HCT116 (cell line): Measurements from ENCODE around the gene CSTF2. TPM values are rescaled to one million over a fixed set of nuclear protein-coding genes. Genes with fewer than 3 reads are reported as not detected.

ENCODE experiments used
- ATAC-seq: fragments of 200-7000 bp; cut with Tn5 transposase; 2 replicates; pipeline ENCODE4 v1.9.1; 2020; ENCODE audit warnings: mild to moderate bottlenecking, moderate library complexity
- BruUV-seq: library from RNA; stranded (reverse); fragments of 400-500 nt; replicated peaks from 2 replicates; lab custom pipeline; 2021; lab: Mats Ljungman, UMichigan
- CTCF ChIA-PET: fragments of 300-600 bp; sonication (Branson Sonifier 250); formaldehyde crosslinking; loops from one replicate; lab custom pipeline; 2021; ENCODE audit warnings: antibody characterized with exemption; lab: Charles Lee
- POLR2A ChIA-PET: fragments of 300-600, 350-600 bp; sonication (Branson Sonifier 250); formaldehyde crosslinking; loops from one replicate; lab custom pipeline; 2021; ENCODE audit warnings: antibody characterized with exemption; lab: Charles Lee
- RAD21 ChIA-PET, 2 experiments: fragments of 300-600 bp; sonication (Branson Sonifier 250); formaldehyde crosslinking; loops; one replicate each; lab custom pipeline; 2023; ENCODE audit warnings: low total read pairs in 2 of 2; ENCODE audit not compliant: uncharacterized antibody in 2 of 2, unreplicated experiment in 2 of 2, low non-redundant PET in 1 of 2; lab: Charles Lee
- DNase-seq: peaks from one replicate; pipeline ENCODE4 v3.0.0-alpha.2; 2010; ENCODE audit warnings: low read depth, low spot score
- H2AFZ ChIP-seq: fragments of 200-600 bp; shearing (Covaris generic), sonication (generic); 2 replicates; pipeline ENCODE4 v1.6.1; 2017; ENCODE audit warnings: low read depth, mixed run types, mixed read lengths, antibody characterized with exemption, low read length; ENCODE audit not compliant: poor library complexity, severe bottlenecking
- H3K27ac ChIP-seq: 2 replicates; pipeline ENCODE4 v1.5.1; 2012; ENCODE audit warnings: low read depth, low read length
- H3K27me3 ChIP-seq: fragments of 200-600 bp; sonication (generic); 2 replicates; pipeline ENCODE4 v1.6.1; 2016; ENCODE audit warnings: mixed run types, low read length, mixed read lengths; ENCODE audit not compliant: insufficient read depth
- H3K36me3 ChIP-seq, 2 experiments: fragments of 200-500 bp in 1 of 2; fragments of 200-600 bp in 1 of 2; sonication (Bioruptor generic) in 1 of 2; sonication (generic) in 1 of 2; 2 replicates each; pipeline versions ENCODE4 v1.5.1 to v1.6.1; 2014 to 2016; ENCODE audit warnings: low read length in 2 of 2, inconsistent platforms in 1 of 2, mixed read lengths in 1 of 2, mixed run types in 1 of 2; ENCODE audit not compliant: insufficient read depth in 2 of 2, control insufficient read depth in 1 of 2
- H3K4me1 ChIP-seq, 2 experiments: fragments of 200-600 bp in 1 of 2; sonication (generic) in 1 of 2; 2 replicates each; pipeline versions ENCODE4 v1.5.1 to v1.6.1; 2012 to 2017; ENCODE audit warnings: low read length in 2 of 2, inconsistent platforms in 1 of 2, mild to moderate bottlenecking in 1 of 2, mixed read lengths in 1 of 2, mixed run types in 1 of 2, moderate library complexity in 1 of 2; ENCODE audit not compliant: insufficient read depth in 2 of 2, control insufficient read depth in 1 of 2
- H3K4me2 ChIP-seq: fragments of 200-600 bp; sonication (generic); 2 replicates; pipeline ENCODE4 v1.6.1; 2017; ENCODE audit warnings: mixed run types, low read length, mixed read lengths
- H3K4me3 ChIP-seq, 2 experiments: fragments of 200-600 bp in 1 of 2; sonication (generic) in 1 of 2; replicated peaks in 1 of 2; 2 replicates each; pipeline ENCODE4 v1.5.1; 2011 to 2016; ENCODE audit warnings: low read length in 2 of 2, control low read depth in 1 of 2, low read depth in 1 of 2, mild to moderate bottlenecking in 1 of 2, mixed read lengths in 1 of 2, mixed run types in 1 of 2
- H3K79me2 ChIP-seq: fragments of 200-600 bp; sonication (generic); 2 replicates; pipeline ENCODE4 v1.6.1; 2017; ENCODE audit warnings: mild to moderate bottlenecking, mixed run types, low read length, moderate library complexity, mixed read lengths; ENCODE audit not compliant: insufficient read depth
- H3K9ac ChIP-seq: fragments of 200-600 bp; sonication (generic); 2 replicates; pipeline ENCODE4 v1.6.1; 2016; ENCODE audit warnings: low read length, mixed read lengths
- H3K9me2 ChIP-seq: fragments of 200-600 bp; sonication (generic), shearing (Covaris generic); 2 replicates; pipeline ENCODE4 v1.6.1; 2017; ENCODE audit warnings: mixed run types, mild to moderate bottlenecking, moderate library complexity; ENCODE audit not compliant: insufficient read depth
- H3K9me3 ChIP-seq, 2 experiments: fragments of 200-500 bp in 1 of 2; fragments of 200-600 bp in 1 of 2; sonication (Bioruptor generic) in 1 of 2; sonication (generic) in 1 of 2; 2 replicates each; pipeline ENCODE4 v1.6.1; 2014 to 2017; ENCODE audit warnings: low read length in 2 of 2, mixed read lengths in 2 of 2, inconsistent platforms in 1 of 2, low read depth in 1 of 2, mild to moderate bottlenecking in 1 of 2, mixed run types in 1 of 2, moderate library complexity in 1 of 2; ENCODE audit not compliant: control insufficient read depth in 1 of 2, insufficient read depth in 1 of 2
- H4K20me1 ChIP-seq: fragments of 200-600 bp; sonication (generic), shearing (Covaris generic); 2 replicates; pipeline ENCODE4 v1.6.1; 2017; ENCODE audit warnings: mixed run types, mild to moderate bottlenecking, moderate library complexity; ENCODE audit not compliant: insufficient read depth
- ATF3 ChIP-seq: IDR thresholded peaks from 2 replicates; pipeline ENCODE4 v1.6.1; 2012
- CEBPB ChIP-seq: IDR thresholded peaks from 2 replicates; pipeline ENCODE4 v1.6.1; 2012; ENCODE audit warnings: low read depth
- CTCF ChIP-seq, 3 experiments: fragments of 200-600 bp in 1 of 3; sonication (generic) in 1 of 3; IDR thresholded peaks in 2 of 3; conservative IDR thresholded peaks in 1 of 3; 2 replicates each; pipeline ENCODE4 v1.5.1; 2012 to 2017; ENCODE audit warnings: low read depth in 2 of 3, low read length in 2 of 3, antibody characterized with exemption in 1 of 3, borderline replicate concordance in 1 of 3, control low read depth in 1 of 3, mild to moderate bottlenecking in 1 of 3, mixed read lengths in 1 of 3, mixed run types in 1 of 3, moderate library complexity in 1 of 3; ENCODE audit not compliant: insufficient read depth in 1 of 3
- ELF1 ChIP-seq: IDR thresholded peaks from 2 replicates; pipeline ENCODE4 v1.6.1; 2012; ENCODE audit warnings: low read depth, borderline replicate concordance
- EZH2 ChIP-seq: fragments of 200-600 bp; sonication (generic); IDR thresholded peaks from 2 replicates; pipeline ENCODE4 v1.6.1; 2017; ENCODE audit warnings: antibody characterized with exemption, mixed run types
- EZH2phosphoT487 ChIP-seq: fragments of 200-600 bp; IDR thresholded peaks from 2 replicates; pipeline ENCODE4 v1.6.1; 2018; ENCODE audit warnings: antibody characterized with exemption, borderline replicate concordance
- FOSL1 ChIP-seq: IDR thresholded peaks from 2 replicates; pipeline ENCODE4 v1.6.1; 2012; ENCODE audit warnings: low read depth
- JUND ChIP-seq: IDR thresholded peaks from 2 replicates; pipeline ENCODE4 v1.6.1; 2012
- MAX ChIP-seq: IDR thresholded peaks from 2 replicates; pipeline ENCODE4 v1.6.1; 2012
- POLR2A ChIP-seq: IDR thresholded peaks from 2 replicates; pipeline ENCODE4 v1.7.0; 2011; ENCODE audit warnings: borderline replicate concordance; ENCODE audit not compliant: insufficient read depth, insufficient read length; ENCODE audit errors: extremely low read depth
- RAD21 ChIP-seq: IDR thresholded peaks from 2 replicates; pipeline ENCODE4 v1.6.1; 2012; ENCODE audit warnings: low read depth, mild to moderate bottlenecking
- REST ChIP-seq: IDR thresholded peaks from 2 replicates; pipeline ENCODE4 v1.6.1; 2012; ENCODE audit warnings: low read depth
- SIN3A ChIP-seq: IDR thresholded peaks from 2 replicates; pipeline ENCODE4 v1.6.1; 2012; ENCODE audit warnings: low read depth
- SP1 ChIP-seq: IDR thresholded peaks from 2 replicates; pipeline ENCODE4 v1.6.1; 2012; ENCODE audit warnings: low read depth
- TCF7L2 ChIP-seq: IDR thresholded peaks from 2 replicates; pipeline ENCODE4 v1.7.0; 2011; ENCODE audit warnings: borderline replicate concordance, inconsistent platforms; ENCODE audit not compliant: insufficient read depth, insufficient read length; ENCODE audit errors: extremely low read depth
- ZFX ChIP-seq: fragments of 450-650 bp; IDR thresholded peaks from 2 replicates; pipeline ENCODE4 v1.6.1; 2017
- ZNF274 ChIP-seq: fragments of 200-500 bp; sonication (Bioruptor generic); IDR thresholded peaks from 2 replicates; pipeline ENCODE4 v1.6.1; 2014; ENCODE audit warnings: mild to moderate bottlenecking, low read depth, low read length, inconsistent platforms
- intact Hi-C: fragments of 100-400 bp; cut with micrococcal nuclease; formaldehyde crosslinking; loops from 2 replicates; pipeline ENCODE4 v1.10.0; 2022
- total RNA-seq: library from RNA; stranded (reverse); gene quantifications from one replicate; pipeline ENCODE4 v1.2.1, GENCODE V29; 2021; ENCODE audit not compliant: unreplicated experiment

The CSTF2 gene
- total RNA-seq, 1 experiment from 2014 or later: 34.1 TPM

- no peak within 1 kb of the TSS for H3K27ac ChIP-seq
- no peaks in the 10 kb centered on the region for H3K27me3 ChIP-seq
- no peak for TF ChIP-seq ELF1
- TF ChIP-seq TCF7L2: no peak
- no peak for TF ChIP-seq EZH2phosphoT487
- no peak for TF ChIP-seq MAX
- DNase-seq (no peak), ATAC-seq (no peak)
- CTCF ChIA-PET: no interaction called here
- no peak within 1 kb of the TSS for H3K4me2 ChIP-seq
- POLR2A ChIA-PET: no interaction called here
- no peak within 1 kb of the TSS for H3K4me3 ChIP-seq
- H3K36me3 ChIP-seq: no peaks in the 10 kb centered on the region
- no peaks in the 10 kb centered on the region for H4K20me1 ChIP-seq
- no peaks in the 10 kb centered on the region for H3K9me2 ChIP-seq
- RAD21 ChIA-PET: no interaction called here
- intact Hi-C loops: no loop called here
- no peaks in the 10 kb centered on the region for H3K9me3 ChIP-seq
- no peak within 1 kb of the TSS for H2AFZ ChIP-seq
- no TSS peak for BruUV-seq
- no peaks in the 10 kb centered on the region for H3K4me1 ChIP-seq
- H3K79me2 ChIP-seq: no peaks in the 10 kb centered on the region
- H3K9ac ChIP-seq: no peak within 1 kb of the TSS
Observed at GRCh38 chrX:100874325-100874724, 54.1 kb downstream of the CSTF2 start, which contains the start of gene NOX1. Gene NOX1, minus strand, starts transcription at chrX:100874359. Its CDS starts 220 bp downstream, at chrX:100874139.

GRCh38 chrX:100880368-100880767, 60.2 kb downstream of the CSTF2 start:
- Histone ChIP-seq H3K9ac (no peak overlapping the region), H4K20me1 (no peaks in the 10 kb centered on the region), H3K27ac (no peak overlapping the region), H3K4me1 (no peaks in the 10 kb centered on the region), H3K79me2 (no peaks in the 10 kb centered on the region), H3K9me2 (no peaks in the 10 kb centered on the region), H3K4me3 (no peak overlapping the region), H3K27me3 (no peaks in the 10 kb centered on the region), H3K4me2 (no peak overlapping the region), H2AFZ (no peak overlapping the region), H3K9me3 (no peaks in the 10 kb centered on the region), H3K36me3 (no peaks in the 10 kb centered on the region)
- RAD21 ChIA-PET: no interaction called here
- ATAC-seq (no peak), DNase-seq (no peak)
- intact Hi-C loops: no loop called here
- no TSS peak for BruUV-seq
- POLR2A ChIA-PET: no interaction called here
- CTCF ChIA-PET: no interaction called here
- TF ChIP-seq CEBPB: no peak
- no peak for TF ChIP-seq RAD21
- no peak for TF ChIP-seq SP1
- no peak for TF ChIP-seq MAX
- TF ChIP-seq EZH2: no peak
- no peak for TF ChIP-seq FOSL1
- TF ChIP-seq JUND: no peak
- TF ChIP-seq ZFX: no peak
- no peak for TF ChIP-seq REST
- TF ChIP-seq CTCF (IDR thresholded peaks at IDR 0.05 in 2 of 3, conservative IDR thresholded peaks at IDR 0.05 in 1 of 3; ENCODE audit: borderline replicate concordance in 1 of 3, insufficient read depth in 1 of 3, low read depth in 2 of 3, low read length in 2 of 3): no peak
- TF ChIP-seq SIN3A: no peak
- TF ChIP-seq ATF3: no peak
- no peak for TF ChIP-seq POLR2A
- TF ChIP-seq ZNF274: no peak
